Anterior cingulate cortex (tissue), 58 donors: ENCODE measurements around the gene ZFHX2.

Experiments used
- DNase-seq, 58 donors: peaks; one replicate each; lab custom pipeline; 2025; lab: John Stamatoyannopoulos, UW

The ZFHX2 gene

GRCh38 chr14:23561873-23562821 is 10.6 kb upstream of the ZFHX2 start:
- peak in 1 of 58 donors; percentile 43 for DNase-seq

GRCh38 chr14:23561259-23561658 is 9.7 kb upstream of the ZFHX2 start:
- DNase-seq, result no peak

DNA sequence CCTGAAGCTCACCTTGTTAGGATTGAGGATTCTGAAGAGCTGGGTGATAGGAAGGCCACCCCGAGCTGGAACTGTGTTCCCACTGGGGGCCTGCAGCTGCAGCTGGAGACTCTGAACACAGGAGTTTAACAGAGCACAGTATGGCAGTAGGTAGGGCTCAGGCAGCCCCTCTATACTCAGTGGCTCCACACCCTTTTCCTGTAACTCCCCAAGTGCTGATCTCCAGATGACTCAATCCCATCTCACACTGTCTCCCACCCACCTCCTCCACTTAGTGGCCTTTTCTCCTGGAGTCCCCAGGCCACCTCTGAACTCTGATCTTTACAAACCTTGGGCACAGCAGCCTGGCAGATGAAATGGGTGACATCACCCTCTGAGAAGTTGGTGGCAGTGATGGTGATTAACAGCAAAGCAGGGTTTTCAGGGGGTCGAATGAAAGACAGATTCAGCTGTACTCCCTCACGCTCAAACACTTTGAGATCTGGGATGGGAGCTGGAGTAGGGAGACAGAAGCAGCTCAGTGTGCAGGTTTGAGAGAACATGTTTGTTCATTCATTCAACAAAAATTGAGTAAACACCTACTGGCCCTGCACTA is 8.5 kb upstream of the ZFHX2 start:
- DNase-seq, result no peak

DNA sequence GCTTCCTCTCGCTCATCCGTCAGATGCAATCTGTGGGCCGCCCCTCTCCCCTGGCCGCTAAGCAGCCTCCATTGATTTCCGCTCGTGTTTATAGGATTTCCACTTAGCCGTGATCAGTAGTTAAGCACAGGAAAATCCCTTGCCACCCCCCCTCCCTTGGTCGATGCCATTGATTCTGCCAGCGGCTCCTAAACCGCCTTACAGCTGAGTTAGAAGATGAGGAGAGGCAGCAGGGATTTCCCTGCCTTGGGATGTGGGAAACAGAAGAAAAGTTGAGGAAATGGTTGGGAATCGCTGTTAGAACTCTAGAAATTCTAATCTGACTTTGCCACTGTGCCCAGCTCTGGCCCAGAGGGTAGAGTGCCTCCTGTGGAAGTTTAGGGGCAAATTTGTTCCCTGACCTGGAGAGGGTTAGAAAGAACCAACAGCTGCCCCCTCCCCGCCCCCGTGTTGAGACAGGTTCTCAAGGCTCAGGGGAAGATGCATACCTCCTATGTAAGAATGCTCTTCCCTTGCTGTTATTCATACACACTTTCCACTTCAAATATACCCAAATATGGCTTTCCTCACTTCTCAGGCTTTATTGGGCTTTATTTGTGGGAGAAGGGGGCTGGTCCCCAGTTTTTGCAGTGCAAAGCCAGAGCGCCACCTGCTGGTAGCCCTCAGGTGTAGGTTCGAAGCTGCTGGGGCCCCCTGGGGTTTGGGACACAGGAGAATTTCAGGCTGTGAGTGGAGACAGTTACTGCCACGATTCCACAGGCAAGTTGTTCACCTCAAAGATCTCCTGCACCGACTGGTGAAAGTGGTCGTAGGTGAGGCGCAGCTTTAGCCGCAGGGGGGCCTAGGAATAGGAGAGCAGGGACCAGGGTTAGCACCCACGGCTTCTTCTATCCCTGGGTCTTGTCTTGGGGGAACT is 7.7 kb upstream of the ZFHX2 start:
- peak in 29 of 58 donors; percentile 18 to 72 (median 31) for DNase-seq

GRCh38 chr14:23558346-23559009 is 6.9 kb upstream of the ZFHX2 start:
- no peak for DNase-seq

DNA sequence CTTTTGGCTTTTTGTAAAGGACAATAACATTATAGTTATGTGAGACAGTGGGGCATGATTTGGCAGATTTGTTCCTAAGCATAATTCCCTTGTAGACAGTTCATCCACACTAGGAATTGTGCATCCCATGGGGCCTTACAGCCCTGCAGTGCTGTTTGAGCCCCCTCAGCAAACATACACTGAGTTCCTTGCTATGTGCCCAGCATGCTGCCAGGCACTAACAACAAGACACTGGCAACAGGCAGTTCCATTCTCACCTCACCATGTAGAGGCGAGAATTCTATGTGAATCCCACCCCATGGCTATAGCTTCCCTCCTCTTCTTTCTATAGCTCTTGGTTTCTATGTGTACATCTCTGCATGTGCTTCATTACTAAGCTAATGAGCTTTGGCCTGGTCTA is 6.4 kb upstream of the ZFHX2 start:
- DNase-seq, result no peak

DNA sequence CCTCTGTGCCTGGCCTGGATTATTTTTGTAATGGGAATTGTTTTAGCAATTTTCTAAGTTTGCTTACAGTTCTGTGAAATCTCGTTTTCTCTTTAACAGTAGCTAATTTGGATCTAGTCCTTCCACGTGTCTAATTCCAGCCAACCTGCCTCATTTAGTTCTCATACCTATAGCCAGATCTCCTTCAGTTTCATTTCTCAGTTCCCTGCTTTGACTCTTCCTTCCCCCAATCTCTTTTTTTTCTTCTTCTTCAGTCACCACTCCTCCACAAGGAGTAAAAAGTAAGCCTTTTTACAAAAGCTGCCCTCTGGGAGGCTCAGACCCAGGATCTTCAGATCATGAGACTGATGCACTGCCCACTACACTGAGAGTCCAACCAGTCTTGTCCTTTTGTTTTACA is 6.0 kb upstream of the ZFHX2 start:
- DNase-seq, result no peak

- DNase-seq, result no peak
These were observed 5.3 kb upstream of the ZFHX2 start for GRCh38 chr14:23556700-23557440.

DNA sequence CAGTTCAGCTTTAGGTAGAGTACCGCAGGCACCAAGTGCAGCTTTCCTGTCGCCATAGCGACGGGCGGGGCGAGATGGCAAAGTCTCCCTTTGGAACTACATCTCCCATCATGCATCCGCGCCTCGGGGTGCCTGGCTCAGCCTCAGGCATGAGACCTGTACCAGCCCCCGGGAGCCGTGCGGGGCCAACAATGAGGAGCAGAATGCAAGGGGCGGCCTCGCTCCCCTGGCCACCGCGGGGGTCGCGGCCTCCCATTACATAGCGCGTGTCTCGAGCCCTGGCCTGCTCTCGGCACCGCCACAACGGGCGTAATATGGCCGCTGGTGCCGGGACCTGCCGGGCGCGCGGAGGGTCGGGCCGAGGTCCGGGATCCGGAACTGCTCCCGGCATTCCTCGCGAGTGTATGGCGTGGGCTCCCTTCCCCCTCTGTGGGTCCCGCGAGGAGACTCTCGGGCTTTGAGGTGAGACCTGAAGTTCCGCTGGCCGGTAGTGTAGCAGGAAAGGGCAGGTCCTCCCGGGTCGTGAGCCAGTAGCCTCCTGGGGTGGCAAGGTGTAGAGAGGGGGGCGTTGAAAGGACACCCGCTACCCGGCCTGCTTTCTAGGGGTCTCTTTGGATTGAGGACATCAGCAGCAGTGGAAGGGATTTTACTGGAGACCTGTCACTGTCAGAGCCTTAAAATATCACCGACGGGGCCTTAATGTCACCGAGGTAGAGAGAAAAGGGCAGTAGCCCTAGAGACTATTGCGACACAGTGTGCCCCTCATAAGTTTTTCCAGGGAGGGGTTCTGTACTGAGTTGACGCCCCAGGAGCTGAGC is 4.5 kb upstream of the ZFHX2 start, which contains the start of gene THTPA:
Gene THTPA (plus strand): TSS at position 390 of the 818 bp plus-strand sequence. CDS start 487 bp downstream, outside the sequence.
- peak; percentile 51 to 98 (median 91) for DNase-seq

DNA sequence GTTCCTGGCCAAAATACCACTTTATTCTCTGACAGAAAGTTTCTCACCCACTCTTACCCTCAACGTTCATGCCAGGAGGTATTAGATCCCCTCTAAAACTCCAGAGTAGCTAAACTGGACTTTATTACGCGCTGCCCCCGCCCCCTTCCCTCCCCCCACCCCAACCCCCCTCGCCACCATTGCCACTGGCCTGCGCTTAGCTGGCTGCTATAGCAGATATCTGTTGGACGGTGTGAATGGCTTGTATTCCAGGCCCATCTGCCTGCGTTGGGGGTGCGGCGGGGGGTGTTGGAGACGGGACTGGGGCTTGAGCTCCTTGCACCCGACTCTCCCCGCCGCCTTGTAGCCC is 3.9 kb upstream of the ZFHX2 start:
- no peak for DNase-seq

GRCh38 chr14:23550812-23551265 is 726 bp downstream of the ZFHX2 start:
- peak in 18 of 58 donors; percentile 35 to 82 (median 58) for DNase-seq

DNA sequence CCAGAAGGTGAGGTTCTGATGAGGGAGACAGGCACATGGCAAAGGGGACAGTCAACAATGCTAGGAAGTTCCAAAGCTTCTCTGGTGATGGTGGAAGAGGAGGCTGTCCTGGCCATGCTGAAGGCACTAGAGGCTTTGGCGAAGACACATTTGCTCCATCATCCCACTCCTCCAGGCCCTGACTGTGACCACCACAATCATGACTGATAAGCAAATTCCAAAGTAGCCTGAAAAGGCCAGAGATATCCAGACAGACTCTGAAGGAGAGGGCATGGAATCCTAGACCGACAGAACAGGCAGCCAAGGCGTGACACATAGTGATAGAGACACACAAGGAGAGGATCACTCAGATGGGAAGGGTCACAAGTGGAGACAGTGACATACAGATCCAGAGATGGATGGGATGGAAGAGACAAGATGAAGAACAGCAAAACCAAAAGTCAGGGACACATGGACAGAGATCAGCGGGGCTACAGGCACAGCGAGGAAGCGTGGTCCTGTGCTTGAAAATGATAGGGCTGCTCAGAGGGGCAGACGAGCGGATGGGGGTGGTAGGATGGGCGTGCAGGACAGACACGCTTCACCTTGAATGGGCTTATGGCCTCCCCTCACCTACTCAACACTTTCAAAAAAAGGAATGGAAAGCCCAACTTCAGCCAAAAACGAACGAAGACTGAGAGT is 1.3 kb downstream of the ZFHX2 start:
- peak in 2 of 58 donors; percentile 48 to 52 for DNase-seq

DNA sequence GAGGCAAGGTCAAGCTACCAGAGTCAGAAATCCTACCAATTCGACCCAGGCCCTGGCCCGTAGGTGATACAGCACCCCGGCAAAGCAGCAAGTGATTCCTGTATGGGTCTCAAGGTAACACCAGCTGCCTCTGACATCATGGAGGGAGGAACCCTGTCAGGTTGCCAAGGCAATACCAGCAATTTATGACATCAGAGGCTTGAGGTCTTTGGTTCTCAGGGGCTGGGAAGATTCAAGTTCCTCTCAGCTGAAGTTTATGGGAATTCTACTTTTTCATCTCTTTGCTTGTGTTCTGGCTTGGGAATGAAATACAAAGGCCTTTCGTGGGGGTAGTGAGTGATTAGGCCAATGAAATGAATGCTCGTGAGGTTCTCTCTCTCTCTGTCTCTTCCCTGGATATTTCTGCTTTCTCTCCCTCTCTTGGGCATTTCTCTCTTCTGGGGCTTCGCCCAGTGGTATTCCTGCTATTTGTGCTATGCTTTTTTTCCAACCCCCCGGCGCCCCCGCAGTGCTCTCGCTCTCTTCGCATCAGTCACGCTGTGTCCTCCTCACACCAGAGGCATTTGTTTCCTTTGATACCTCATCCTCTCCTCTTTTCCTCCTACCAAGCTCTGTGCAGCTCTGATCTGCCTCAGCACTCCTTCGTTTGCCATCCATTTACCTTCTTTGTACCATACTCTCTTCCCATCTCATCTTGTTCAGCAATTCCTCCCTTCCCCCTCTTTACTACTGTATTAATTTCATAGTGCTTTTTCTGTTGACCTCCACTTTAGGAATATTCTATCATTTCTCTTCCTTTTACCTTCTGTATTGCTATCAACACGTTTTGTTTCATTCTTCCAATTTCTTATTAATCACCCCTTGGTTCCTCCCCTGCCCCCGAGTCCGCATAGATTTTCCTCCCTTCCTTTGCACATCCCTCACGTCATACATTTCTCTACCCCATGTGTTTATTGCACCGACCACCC is 2.9 kb downstream of the ZFHX2 start:
- peak in 2 of 58 donors; percentile 17 to 22 for DNase-seq

DNA sequence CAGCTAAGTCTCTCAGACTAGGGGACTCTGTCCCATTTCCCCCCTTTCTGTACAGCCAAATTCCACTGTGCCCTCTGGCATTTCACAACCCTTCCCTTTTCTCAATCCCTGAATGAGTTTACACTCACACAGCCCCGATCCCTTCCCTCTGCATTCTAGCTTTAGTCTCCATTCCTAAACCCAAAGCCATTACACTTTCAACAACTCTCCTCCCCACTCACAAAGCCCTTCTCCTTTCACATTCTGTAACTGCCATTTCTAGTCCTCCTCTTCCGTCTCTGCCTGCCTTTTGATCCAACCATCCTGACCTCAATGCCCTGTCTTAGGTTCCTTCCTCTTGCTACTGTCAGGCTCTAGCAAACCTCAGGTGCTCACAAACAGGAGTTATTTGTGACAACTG is 3.6 kb downstream of the ZFHX2 start:
- no peak for DNase-seq

- no peak for DNase-seq
These were observed 5.0 kb downstream of the ZFHX2 start for GRCh38 chr14:23546450-23547035.

DNA sequence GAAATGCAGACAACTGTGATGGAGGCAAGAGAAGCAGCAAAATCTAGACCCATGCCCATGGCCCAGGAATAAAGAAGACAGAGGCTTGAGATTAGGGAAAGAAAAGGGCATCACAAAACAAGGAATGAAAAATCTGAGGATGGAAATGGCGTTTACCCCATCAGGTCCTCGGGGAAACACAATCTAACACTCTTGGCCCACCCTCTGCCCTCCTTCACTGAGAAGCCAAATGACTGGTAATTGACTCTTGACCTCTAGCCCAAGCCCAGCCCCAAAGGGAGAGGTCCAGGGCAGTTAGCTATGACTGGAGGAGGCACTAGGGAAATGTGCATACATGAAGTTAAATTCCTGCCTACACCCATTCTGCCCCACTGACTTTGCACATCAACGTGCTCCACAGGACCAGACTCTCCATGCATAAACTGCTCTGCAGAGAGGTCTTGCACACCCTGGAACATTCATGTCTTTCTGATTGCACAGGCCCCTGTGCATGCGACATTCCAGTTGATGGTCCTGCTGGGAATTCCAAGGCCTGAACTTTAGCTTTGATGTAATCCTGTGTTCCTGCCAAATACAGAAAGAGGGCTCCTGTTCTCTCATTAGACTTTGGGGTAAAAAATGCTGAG is 5.7 kb downstream of the ZFHX2 start:
- DNase-seq, result no peak
